ENCODE measurements around the gene PDLIM4.

Gene PDLIM4

DNA sequence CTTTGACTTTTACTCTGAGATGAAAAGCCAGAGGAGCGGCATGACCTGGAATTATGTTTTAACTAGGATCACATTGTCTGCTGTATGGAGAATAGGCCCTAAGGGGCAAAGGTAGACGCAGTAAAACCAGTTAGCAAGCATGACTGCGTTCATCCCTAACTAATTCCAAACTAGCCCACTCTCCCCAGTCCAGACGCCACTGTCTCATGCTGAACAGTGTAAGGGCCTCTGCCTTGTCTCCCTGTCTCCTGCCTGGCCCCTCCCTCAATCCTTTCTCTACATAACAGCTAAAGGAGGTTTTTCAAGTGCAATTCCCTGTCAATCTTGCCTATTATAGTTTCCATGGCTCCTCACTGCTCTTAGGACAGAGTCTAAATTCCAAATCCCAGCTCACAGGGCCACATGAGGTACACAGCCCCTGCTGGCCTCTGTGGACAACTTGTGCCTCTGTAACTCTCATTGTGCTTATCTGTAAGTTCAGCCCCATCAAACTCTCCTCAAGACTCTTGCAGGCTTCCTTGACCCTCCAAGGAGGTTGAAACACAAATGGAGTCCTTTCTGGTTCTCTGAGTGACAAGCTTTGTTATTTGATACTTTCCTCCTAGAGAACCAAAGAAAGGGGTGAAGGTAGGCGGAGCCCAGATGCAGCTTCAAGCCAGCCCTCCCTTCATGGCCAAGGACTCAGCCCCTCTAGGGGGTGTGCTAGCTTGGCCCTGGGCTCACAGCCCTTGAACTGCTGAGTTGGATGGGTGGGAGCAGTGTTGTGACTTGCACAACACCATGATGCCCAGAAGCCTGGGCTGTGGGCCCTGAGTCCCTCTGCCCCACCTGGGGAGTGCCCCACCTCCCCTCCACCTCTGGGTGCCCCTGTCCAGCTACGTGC is 20.7 kb downstream of the PDLIM4 start:
- DNase-seq (ENCODE audit: insufficient read length, low spot score) (no peak), FAIRE-seq (no peak)

GRCh38 chr5:132279801-132280200 is 22.3 kb downstream of the PDLIM4 start:
- no peak for DNase-seq (ENCODE audit: insufficient read length, low spot score)
- no peak for FAIRE-seq

DNA sequence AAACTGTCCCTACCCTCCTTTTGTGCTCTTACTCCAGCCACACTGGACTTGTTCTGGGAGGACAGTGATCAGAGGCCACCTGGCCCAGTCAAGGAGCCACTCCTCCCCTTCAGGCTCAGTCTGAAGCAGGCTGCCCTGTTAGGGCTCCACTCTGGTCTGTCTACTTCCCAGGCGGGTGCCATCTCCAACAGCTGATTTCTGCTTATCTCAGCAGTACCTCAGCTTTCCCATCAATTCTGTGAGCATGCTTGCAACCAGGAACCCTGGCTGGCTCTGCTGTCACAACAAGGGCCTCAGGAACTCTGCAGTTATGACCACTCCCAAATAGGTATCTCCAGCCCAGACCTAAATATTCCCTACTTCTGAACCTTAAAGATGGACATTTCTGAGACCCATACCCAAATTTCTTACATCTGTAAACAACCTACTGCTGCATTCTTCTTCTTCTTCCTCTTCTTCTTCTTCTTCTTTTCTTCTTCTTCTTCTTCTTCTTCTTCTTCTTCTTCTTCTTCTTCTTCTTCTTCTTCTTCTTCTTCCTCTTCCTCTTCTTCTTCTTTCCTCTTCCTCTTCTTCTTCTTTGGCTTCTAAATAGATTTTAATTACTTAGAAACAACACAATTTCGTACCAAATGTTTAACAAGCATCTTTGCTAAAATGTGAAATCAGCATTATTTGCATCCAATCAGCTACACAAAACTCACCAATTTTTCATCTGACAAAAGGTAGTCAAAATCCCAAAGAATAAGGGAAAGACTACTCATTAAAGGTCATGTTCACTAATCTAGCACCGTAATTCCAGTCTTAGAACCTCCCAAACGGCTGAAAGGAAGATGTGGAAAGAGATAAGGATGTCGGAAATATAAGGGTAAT is 23.1 kb downstream of the PDLIM4 start:
- DNase-seq (ENCODE audit: insufficient read length, low spot score) (no peak), FAIRE-seq (no peak)

DNA sequence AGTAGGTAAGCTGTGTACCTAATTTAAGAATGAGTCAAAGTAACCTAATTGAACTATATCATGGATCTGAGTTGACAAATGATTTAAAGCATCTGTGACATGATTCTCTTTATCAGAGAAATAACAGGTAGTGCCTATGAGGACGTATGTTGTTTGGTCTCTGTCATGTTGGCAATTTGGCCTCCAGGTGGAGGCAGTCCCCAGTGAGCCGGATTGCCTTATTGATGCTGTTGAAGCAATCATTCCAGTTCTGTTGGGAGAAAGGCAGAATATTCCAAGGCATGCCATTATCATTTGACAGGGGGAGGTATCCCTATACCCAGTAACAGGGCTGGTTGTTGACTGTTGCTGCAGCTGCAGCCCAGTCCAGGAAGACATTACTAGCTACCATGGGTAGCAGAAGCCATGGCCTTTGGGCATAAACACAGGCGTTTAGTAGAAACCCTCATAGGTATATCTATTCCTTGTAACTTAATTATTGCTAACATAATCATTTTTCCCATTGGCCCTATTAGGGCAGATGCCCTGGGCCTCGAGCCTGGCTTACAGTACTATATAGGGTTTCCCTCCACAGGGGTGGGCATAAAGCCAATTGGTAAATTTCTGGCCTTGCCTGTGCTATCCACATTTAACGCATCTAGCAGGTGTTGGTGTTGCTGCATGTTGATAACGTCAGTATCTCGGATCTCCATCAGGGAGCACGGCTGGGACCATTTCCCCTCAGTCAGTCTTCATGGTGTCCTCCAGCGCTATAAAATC is 24.5 kb downstream of the PDLIM4 start:
- FAIRE-seq (no peak), DNase-seq (ENCODE audit: insufficient read length, low spot score) (no peak)

- no peak for DNase-seq (ENCODE audit: insufficient read length, low spot score)
- no peak for FAIRE-seq
Observed at GRCh38 chr5:132283423-132284043, 26.0 kb downstream of the PDLIM4 start.

- DNase-seq (ENCODE audit: insufficient read length, low spot score) (no peak), FAIRE-seq (no peak)
Observed at GRCh38 chr5:132289097-132289496, 31.6 kb downstream of the PDLIM4 start.

DNA sequence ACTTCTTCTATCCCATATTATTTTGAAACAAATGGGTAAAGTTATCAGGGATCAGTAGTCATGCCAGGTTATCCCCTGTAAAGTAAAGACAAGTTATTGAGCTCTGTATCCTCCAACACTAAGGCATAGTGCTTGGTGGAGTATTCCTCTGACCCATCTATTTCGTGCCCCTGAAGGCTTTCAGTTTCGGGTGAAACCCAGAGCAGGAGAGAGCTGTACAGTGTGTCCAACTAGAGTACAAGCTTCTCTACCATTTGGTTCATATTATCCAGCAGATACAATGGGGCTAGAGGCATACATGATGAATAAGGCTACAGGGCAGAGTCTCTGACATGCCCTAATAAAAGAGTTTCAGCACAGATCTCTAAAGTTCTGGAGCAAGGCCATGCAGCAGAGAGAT is 33.5 kb downstream of the PDLIM4 start:
- FAIRE-seq (no peak), DNase-seq (ENCODE audit: insufficient read length, low spot score) (no peak)

- FAIRE-seq = no peak
- DNase-seq (ENCODE audit: insufficient read length, low spot score) = peak; percentile 48
Observed at GRCh38 chr5:132293066-132293991, 35.8 kb downstream of the PDLIM4 start.

GRCh38 chr5:132293992-132294727 is 36.7 kb downstream of the PDLIM4 start, which contains the start of gene SLC22A4:
TSS of gene SLC22A4 (plus strand) at chr5:132294394. CDS start at chr5:132294617, 223 bp downstream.
- DNase-seq (ENCODE audit: insufficient read length, low spot score) (peak; percentile 61), FAIRE-seq (no peak)

- DNase-seq (ENCODE audit: insufficient read length, low spot score) (no peak), FAIRE-seq (no peak)
Observed at GRCh38 chr5:132294728-132295504, 37.4 kb downstream of the PDLIM4 start.

GRCh38 chr5:132295505-132296411 is 38.3 kb downstream of the PDLIM4 start:
- FAIRE-seq = no peak

GRCh38 chr5:132296412-132297016 is 39.0 kb downstream of the PDLIM4 start:
- DNase-seq (ENCODE audit: insufficient read length, low spot score) (no peak), FAIRE-seq (no peak)

More at GRCh38 chr5:132295505-132296411, 38.3 kb downstream of the PDLIM4 start:
- no peak for DNase-seq (ENCODE audit: insufficient read length, low spot score)

DNA sequence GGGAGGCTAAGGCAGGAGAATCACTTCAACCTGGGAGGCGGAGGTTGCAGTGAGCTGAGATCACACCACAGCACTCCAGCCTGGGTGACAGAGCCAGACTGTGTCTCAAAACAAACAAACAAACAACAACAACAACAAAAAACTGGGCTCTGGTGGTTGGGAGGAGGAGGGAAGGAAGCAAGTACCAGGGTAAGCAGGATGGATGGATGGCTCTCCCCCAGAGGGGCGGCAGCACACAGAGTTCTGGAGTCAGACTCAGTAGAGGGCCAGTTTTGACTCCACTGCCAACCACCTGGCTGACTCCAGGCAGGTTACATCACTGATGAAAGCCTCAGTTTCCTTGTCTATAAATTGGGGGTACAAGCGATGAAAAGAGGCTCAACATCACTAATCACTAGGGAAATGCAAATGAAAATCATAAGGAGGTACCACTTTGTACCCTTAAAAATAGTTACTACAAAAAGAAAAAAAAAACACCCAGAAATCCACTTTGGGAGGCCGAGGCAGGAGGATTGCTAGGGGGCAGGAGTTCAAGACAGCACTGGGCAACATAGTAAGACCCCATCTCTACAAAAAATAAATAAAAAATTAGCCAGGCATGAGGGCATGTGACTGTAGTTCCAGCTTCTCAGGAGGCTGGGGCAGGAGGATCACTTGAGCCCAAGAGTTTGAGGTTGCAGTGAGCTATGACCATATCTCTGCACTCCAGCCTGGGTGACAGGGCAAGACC is 39.9 kb downstream of the PDLIM4 start:
- DNase-seq (ENCODE audit: insufficient read length, low spot score) (no peak), FAIRE-seq (no peak)

GRCh38 chr5:132298298-132299212 is 41.1 kb downstream of the PDLIM4 start:
- DNase-seq (ENCODE audit: insufficient read length, low spot score) (no peak), FAIRE-seq (no peak)

GRCh38 chr5:132299917-132300316 is 42.4 kb downstream of the PDLIM4 start:
- DNase-seq (ENCODE audit: insufficient read length, low spot score) (no peak), FAIRE-seq (no peak)
